ENCODE measurements around the gene AAR2. TPM values are rescaled to one million over a fixed set of nuclear protein-coding genes. Genes with fewer than 3 reads are reported as not detected.

Gene AAR2
- 10 to 100 TPM; 22.3 to 22.5 TPM for total RNA-seq

GRCh38 chr20:36235892-36236785, at the start of gene AAR2:
TSS of gene AAR2 (plus strand) at chr20:36236478. CDS start at chr20:36239869, 3,391 bp downstream.
- H3K4me3 Mint-ChIP-seq, result peak within 1 kb of the TSS; percentile 82
- H3K27ac Mint-ChIP-seq, result peak within 1 kb of the TSS; percentile 90
- POLR2A ChIA-PET, result interaction anchor here (0.5 to 1.4 kb wide), 5 partner anchors 20 to 943 kb away, joined by 3 read pairs; no protein-coding TSS in a partner anchor
- H3K9me3 Mint-ChIP-seq, result no peaks in the 10 kb centered on the region
- DNase-seq (peak; percentile 84), ATAC-seq (ENCODE audit: low read depth) (peak; percentile 96)
- peaks cover 21% of the 10 kb centered on the region for H3K4me1 Mint-ChIP-seq
- no peaks in the 10 kb centered on the region for H3K27me3 Mint-ChIP-seq
- peaks cover 1% of the 10 kb centered on the region for H3K36me3 Mint-ChIP-seq

- Mint-ChIP-seq H3K27ac (no peak overlapping the region), H3K9me3 (no peaks in the 10 kb centered on the region), H3K36me3 (no peaks in the 10 kb centered on the region), H3K4me3 (no peak overlapping the region), H3K27me3 (no peaks in the 10 kb centered on the region), H3K4me1 (no peaks in the 10 kb centered on the region)
- no peak for ATAC-seq (ENCODE audit: low read depth)
- POLR2A ChIA-PET, result no interaction called here
- DNase-seq, result no peak
Measured at GRCh38 chr20:36193977-36194712, 42.1 kb upstream of the AAR2 start.

- H3K4me1 Mint-ChIP-seq, result no peaks in the 10 kb centered on the region
- no peak overlapping the region for H3K27ac Mint-ChIP-seq
- no peak for DNase-seq
- ATAC-seq (ENCODE audit: low read depth), result no peak
- peaks cover 4% of the 10 kb centered on the region for H3K27me3 Mint-ChIP-seq
- POLR2A ChIA-PET, result interaction anchor here (0.6 kb wide), 1 partner anchor 213 kb away, joined by 3 read pairs; no protein-coding TSS in a partner anchor
- H3K36me3 Mint-ChIP-seq, result no peaks in the 10 kb centered on the region
- no peaks in the 10 kb centered on the region for H3K9me3 Mint-ChIP-seq
- H3K4me3 Mint-ChIP-seq, result no peak overlapping the region
Measured at GRCh38 chr20:36196676-36197075, 39.6 kb upstream of the AAR2 start.

DNA sequence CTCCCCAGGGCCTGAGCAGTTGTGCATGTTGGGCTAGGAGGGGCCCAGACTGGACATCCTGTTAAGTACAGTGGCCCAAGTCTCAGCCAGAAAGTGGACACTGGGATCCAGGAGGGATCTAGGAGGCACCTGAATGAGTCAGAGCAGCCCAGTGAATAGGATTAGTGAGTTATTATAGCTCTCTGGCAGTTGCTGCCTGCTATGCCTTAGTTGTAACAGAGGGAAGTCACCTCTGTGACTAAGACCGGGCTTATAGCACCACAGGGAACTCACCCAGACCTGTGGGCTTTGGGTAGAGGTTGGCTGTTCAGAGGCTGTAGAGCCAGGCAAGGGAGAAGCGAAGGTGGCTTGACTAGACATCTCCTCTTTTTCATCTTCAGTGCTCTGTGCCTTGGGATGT, 39.0 kb upstream of the AAR2 start:
- Mint-ChIP-seq H3K27ac (no peak overlapping the region), H3K4me1 (no peaks in the 10 kb centered on the region), H3K9me3 (no peaks in the 10 kb centered on the region), H3K36me3 (no peaks in the 10 kb centered on the region), H3K27me3 (peaks cover 4% of the 10 kb centered on the region), H3K4me3 (no peak overlapping the region)
- POLR2A ChIA-PET, result interaction anchor here (0.6 kb wide), 1 partner anchor 213 kb away, joined by 3 read pairs; no protein-coding TSS in a partner anchor
- no peak for DNase-seq
- ATAC-seq (ENCODE audit: low read depth), result no peak

DNA sequence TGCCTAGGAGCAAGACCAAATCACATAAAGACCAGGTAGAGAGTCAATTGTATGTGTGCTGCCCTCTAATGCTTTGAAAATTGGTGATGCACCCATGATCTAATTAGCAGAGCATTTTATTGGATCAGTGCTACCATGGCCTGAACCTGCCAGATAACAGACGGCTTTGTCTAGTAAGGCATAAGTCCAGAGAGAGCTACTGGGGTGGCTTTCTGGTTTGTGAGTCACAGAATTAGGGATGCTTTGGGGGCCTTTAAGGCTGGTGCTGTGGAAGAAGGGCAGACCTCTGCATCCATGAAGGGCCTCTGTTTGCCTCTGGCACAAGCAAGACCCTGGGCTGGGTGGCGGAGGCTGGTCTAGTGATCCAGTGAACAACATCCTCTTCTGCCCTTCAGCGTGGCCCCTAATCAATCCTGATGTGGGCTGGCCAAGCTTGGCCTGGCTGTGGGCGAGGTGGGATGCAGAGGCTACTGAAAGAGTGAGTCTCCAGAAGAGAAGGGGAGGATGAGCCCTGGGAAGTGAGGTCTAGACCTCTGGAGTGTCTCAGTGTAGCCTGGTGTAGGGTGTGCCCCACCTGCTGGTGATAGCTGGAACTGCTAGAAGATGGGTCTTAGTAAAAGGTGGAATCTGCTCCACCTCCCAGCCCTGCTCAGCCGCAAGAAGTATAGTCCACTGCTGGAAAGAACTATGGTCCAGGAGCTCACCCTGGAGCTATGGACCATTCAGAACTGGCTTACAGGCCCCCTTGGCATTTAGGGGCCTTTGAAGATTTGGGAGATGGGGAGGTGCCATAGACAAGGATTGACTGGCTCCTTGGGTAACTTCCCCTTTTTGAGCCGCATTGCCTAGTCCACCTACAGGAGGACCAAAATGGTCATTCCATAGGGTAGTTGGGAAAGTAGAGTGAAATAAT, 36.7 kb upstream of the AAR2 start:
- DNase-seq (peak; percentile 70), ATAC-seq (ENCODE audit: low read depth) (peak; percentile 60)
- Mint-ChIP-seq H3K4me1 (peaks cover 2% of the 10 kb centered on the region), H3K4me3 (no peak overlapping the region), H3K27me3 (peaks cover 8% of the 10 kb centered on the region), H3K27ac (no peak overlapping the region), H3K9me3 (no peaks in the 10 kb centered on the region), H3K36me3 (no peaks in the 10 kb centered on the region)
- POLR2A ChIA-PET, result interaction anchor here (0.8 kb wide), 1 partner anchor 207 kb away, joined by 3 read pairs; no protein-coding TSS in a partner anchor

DNA sequence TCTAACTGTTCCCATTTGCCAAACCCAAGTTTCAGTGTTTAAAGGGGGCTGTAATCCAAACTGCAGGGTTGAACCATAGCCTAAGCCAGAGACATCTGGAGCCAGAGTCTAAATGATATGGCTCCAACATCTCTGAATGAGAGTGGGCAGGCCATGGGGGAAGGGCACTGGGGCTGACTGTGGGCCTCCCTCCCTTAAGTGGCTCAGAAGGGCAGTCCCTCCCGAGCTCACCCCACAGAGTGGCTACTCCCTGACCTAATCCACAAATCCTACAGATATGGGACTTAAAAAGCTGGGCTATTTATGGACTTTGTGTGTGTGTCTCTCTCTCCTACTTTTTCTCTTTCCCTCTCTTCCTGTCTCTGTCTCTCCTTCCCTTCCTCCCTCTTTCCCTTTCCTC, 35.8 kb upstream of the AAR2 start:
- POLR2A ChIA-PET, result no interaction called here
- no peaks in the 10 kb centered on the region for H3K36me3 Mint-ChIP-seq
- H3K27me3 Mint-ChIP-seq, result peaks cover 8% of the 10 kb centered on the region
- DNase-seq (no peak), ATAC-seq (ENCODE audit: low read depth) (no peak)
- no peak overlapping the region for H3K27ac Mint-ChIP-seq
- no peak overlapping the region for H3K4me3 Mint-ChIP-seq
- peaks cover 2% of the 10 kb centered on the region for H3K4me1 Mint-ChIP-seq
- no peaks in the 10 kb centered on the region for H3K9me3 Mint-ChIP-seq

- ATAC-seq (ENCODE audit: low read depth) (no peak), DNase-seq (no peak)
- POLR2A ChIA-PET, result no interaction called here
- H3K36me3 Mint-ChIP-seq, result no peaks in the 10 kb centered on the region
- H3K4me1 Mint-ChIP-seq, result peaks cover 2% of the 10 kb centered on the region
- H3K4me3 Mint-ChIP-seq, result no peak overlapping the region
- peaks cover 8% of the 10 kb centered on the region for H3K27me3 Mint-ChIP-seq
- H3K9me3 Mint-ChIP-seq, result no peaks in the 10 kb centered on the region
- H3K27ac Mint-ChIP-seq, result no peak overlapping the region
Measured at GRCh38 chr20:36201198-36201597, 35.1 kb upstream of the AAR2 start.

- peaks cover 8% of the 10 kb centered on the region for H3K27me3 Mint-ChIP-seq
- no peaks in the 10 kb centered on the region for H3K36me3 Mint-ChIP-seq
- POLR2A ChIA-PET, result interaction anchor here (1.0 kb wide), 1 partner anchor 237 kb away, joined by 3 read pairs; no protein-coding TSS in a partner anchor
- no peaks in the 10 kb centered on the region for H3K9me3 Mint-ChIP-seq
- peaks cover 2% of the 10 kb centered on the region for H3K4me1 Mint-ChIP-seq
- DNase-seq (peak; percentile 85), ATAC-seq (ENCODE audit: low read depth) (peak; percentile 80)
- H3K4me3 Mint-ChIP-seq, result no peak overlapping the region
- no peak overlapping the region for H3K27ac Mint-ChIP-seq
Measured at GRCh38 chr20:36202891-36203338, 33.4 kb upstream of the AAR2 start.

GRCh38 chr20:36203861-36204260, 32.4 kb upstream of the AAR2 start:
- DNase-seq (no peak), ATAC-seq (ENCODE audit: low read depth) (no peak)
- no peak overlapping the region for H3K27ac Mint-ChIP-seq
- H3K4me3 Mint-ChIP-seq, result no peak overlapping the region
- H3K36me3 Mint-ChIP-seq, result no peaks in the 10 kb centered on the region
- H3K27me3 Mint-ChIP-seq, result peaks cover 8% of the 10 kb centered on the region
- no peaks in the 10 kb centered on the region for H3K9me3 Mint-ChIP-seq
- POLR2A ChIA-PET, result no interaction called here
- H3K4me1 Mint-ChIP-seq, result peaks cover 2% of the 10 kb centered on the region

GRCh38 chr20:36205026-36205425, 31.3 kb upstream of the AAR2 start:
- POLR2A ChIA-PET, result no interaction called here
- Mint-ChIP-seq H3K9me3 (no peaks in the 10 kb centered on the region), H3K4me1 (peaks cover 2% of the 10 kb centered on the region), H3K27me3 (peaks cover 8% of the 10 kb centered on the region), H3K27ac (no peak overlapping the region), H3K4me3 (no peak overlapping the region), H3K36me3 (no peaks in the 10 kb centered on the region)
- DNase-seq, result no peak
- no peak for ATAC-seq (ENCODE audit: low read depth)

- DNase-seq, result no peak
- Mint-ChIP-seq H3K4me3 (no peak overlapping the region), H3K36me3 (no peaks in the 10 kb centered on the region), H3K27ac (no peak overlapping the region), H3K27me3 (peaks cover 4% of the 10 kb centered on the region), H3K4me1 (peaks cover 2% of the 10 kb centered on the region), H3K9me3 (no peaks in the 10 kb centered on the region)
- POLR2A ChIA-PET, result no interaction called here
- ATAC-seq (ENCODE audit: low read depth), result no peak
Measured at GRCh38 chr20:36206068-36206467, 30.2 kb upstream of the AAR2 start.

DNA sequence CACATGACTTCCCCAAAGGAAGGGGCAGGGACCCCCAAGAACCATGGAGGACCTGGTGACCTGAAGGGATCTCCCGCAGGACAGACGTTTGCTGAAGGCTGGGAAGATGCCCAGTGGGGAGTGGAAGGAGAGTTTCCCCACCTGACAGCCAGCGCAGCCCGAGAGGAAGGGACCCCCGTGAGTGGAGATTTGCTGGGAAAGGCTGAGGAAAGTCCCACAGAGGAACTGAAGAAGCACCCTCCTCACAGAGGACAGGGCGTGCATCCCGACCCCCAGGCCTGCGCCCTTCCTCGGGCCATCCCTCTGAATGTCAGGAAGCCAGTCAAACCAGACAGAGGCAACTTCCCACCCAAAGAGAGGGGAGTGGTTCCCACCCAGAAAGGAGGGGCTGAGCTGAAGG, 29.6 kb upstream of the AAR2 start:
- no peak overlapping the region for H3K4me3 Mint-ChIP-seq
- H3K9me3 Mint-ChIP-seq, result no peaks in the 10 kb centered on the region
- POLR2A ChIA-PET, result no interaction called here
- no peak overlapping the region for H3K27ac Mint-ChIP-seq
- H3K36me3 Mint-ChIP-seq, result no peaks in the 10 kb centered on the region
- H3K4me1 Mint-ChIP-seq, result peaks cover 2% of the 10 kb centered on the region
- H3K27me3 Mint-ChIP-seq, result peaks cover 4% of the 10 kb centered on the region
- DNase-seq, result no peak
- ATAC-seq (ENCODE audit: low read depth), result no peak

- POLR2A ChIA-PET, result no interaction called here
- Mint-ChIP-seq H3K4me3 (no peak overlapping the region), H3K9me3 (no peaks in the 10 kb centered on the region), H3K36me3 (no peaks in the 10 kb centered on the region), H3K4me1 (peaks cover 2% of the 10 kb centered on the region), H3K27ac (no peak overlapping the region), H3K27me3 (peaks cover 4% of the 10 kb centered on the region)
- no peak for DNase-seq
- ATAC-seq (ENCODE audit: low read depth), result no peak
Measured at GRCh38 chr20:36207602-36208001, 28.7 kb upstream of the AAR2 start.

Measured in activated naive CD8-positive, alpha-beta T cell treated with anti-CD3 and anti-CD28 coated beads, Interleukin-2, amount 10 ng/mL, durations not matched to agents 7 days and 5 days (primary cell).